ENCODE results near the gene DMBX1.

DMBX1 gene

DNA sequence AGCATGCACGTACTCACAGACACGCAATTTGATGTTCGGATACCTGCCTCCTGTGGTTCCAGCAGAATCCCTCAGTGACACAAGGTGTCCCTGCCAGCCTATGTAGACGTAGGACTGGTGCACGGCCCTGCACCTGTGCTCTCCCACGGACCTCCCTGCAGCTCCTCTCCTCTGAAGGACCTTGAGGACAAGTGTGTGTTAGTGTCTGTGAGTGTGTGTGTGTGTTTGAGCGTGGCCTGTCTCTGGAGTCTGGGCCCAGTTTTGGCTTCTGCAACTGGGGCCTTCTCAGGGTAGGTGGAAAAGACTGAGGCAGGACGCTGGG lies 22.5 kb upstream of the DMBX1 start (continued):
- TF ChIP-seq PATZ1 (CRISPR knock-in tag; IDR thresholded peaks at IDR 0.05; ENCODE audit: borderline replicate concordance) (no peak), ISL1 (CRISPR knock-in tag; IDR thresholded peaks at IDR 0.05) (no peak), GLIS3 (CRISPR knock-in tag; IDR thresholded peaks at IDR 0.05) (no peak), ZFP30 (CRISPR knock-in tag; IDR thresholded peaks at IDR 0.05) (no peak), ZFP3 (CRISPR knock-in tag; IDR thresholded peaks at IDR 0.05) (no peak), ZNF8 (CRISPR knock-in tag; IDR thresholded peaks at IDR 0.05) (no peak)

GRCh38 chr1:46469881-46470280 lies 19.8 kb upstream of the DMBX1 start:
- no peak for TF ChIP-seq TCF4 (CRISPR knock-in tag; IDR thresholded peaks at IDR 0.05; ENCODE audit: borderline replicate concordance)
- TF ChIP-seq, protein P1, sequence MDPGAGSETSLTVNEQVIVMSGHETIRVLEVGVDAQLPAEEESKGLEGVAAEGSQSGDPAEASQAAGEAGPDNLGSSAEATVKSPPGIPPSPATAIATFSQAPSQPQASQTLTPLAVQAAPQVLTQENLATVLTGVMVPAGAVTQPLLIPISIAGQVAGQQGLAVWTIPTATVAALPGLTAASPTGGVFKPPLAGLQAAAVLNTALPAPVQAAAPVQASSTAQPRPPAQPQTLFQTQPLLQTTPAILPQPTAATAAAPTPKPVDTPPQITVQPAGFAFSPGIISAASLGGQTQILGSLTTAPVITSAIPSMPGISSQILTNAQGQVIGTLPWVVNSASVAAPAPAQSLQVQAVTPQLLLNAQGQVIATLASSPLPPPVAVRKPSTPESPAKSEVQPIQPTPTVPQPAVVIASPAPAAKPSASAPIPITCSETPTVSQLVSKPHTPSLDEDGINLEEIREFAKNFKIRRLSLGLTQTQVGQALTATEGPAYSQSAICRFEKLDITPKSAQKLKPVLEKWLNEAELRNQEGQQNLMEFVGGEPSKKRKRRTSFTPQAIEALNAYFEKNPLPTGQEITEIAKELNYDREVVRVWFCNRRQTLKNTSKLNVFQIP (CRISPR knock-in tag; IDR thresholded peaks at IDR 0.05; ENCODE audit: borderline replicate concordance, low read depth): no peak
- TF ChIP-seq GLIS3 (CRISPR knock-in tag; IDR thresholded peaks at IDR 0.05): no peak
- TF ChIP-seq ZNF8 (CRISPR knock-in tag; IDR thresholded peaks at IDR 0.05): no peak
- no peak for TF ChIP-seq ARNTL (CRISPR knock-in tag; IDR thresholded peaks at IDR 0.05; ENCODE audit: borderline replicate concordance, low read depth)
- ATAC-seq: no peak

DNA sequence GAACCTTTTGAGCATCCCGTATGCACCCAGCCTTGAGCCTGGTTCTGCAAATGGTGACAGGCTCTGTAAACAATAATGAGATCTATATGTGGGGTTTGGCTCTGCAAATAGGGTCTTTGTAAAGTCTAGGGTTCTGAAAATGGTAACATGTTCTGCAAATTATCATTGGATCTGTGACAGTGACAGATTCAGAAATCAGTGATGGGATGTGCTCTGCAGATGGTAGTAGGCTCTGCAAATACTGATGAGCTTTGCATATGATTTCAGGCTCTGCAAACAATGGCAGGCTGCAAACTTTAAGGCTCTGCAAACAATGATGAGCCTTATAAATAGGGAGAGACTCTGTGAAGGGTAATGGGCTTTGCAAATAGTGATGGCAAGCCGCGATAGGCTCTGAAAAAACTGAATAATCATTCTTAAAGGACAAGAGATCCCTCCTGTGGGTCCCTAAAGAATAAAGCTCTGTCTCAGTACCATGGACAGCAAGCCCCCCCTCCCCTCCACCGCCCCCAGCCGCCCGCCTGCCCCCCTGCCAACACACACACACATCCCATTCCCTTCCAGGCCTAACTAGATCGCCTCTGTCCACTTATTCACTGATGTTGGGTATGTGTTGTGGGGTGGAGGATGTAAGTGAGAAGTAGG lies 17.7 kb upstream of the DMBX1 start:
- no peak for TF ChIP-seq GLIS3 (CRISPR knock-in tag; IDR thresholded peaks at IDR 0.05)
- TF ChIP-seq ZFP30 (CRISPR knock-in tag; IDR thresholded peaks at IDR 0.05): no peak
- no peak for TF ChIP-seq BACH2 (CRISPR knock-in tag; IDR thresholded peaks at IDR 0.05; ENCODE audit: borderline replicate concordance)
- TF ChIP-seq CSDC2 (CRISPR knock-in tag; IDR thresholded peaks at IDR 0.05): no peak
- no peak for TF ChIP-seq CREB5 (CRISPR knock-in tag; IDR thresholded peaks at IDR 0.05; ENCODE audit: low read depth)
- no peak for TF ChIP-seq RARB (CRISPR knock-in tag; IDR thresholded peaks at IDR 0.05)
- no peak for TF ChIP-seq TSHZ2 (CRISPR knock-in tag; IDR thresholded peaks at IDR 0.05)
- no peak for TF ChIP-seq ZNF8 (CRISPR knock-in tag; IDR thresholded peaks at IDR 0.05)
- TF ChIP-seq ZC3H10 (CRISPR knock-in tag; IDR thresholded peaks at IDR 0.05): no peak
- TF ChIP-seq, protein P1 (CRISPR knock-in tag; IDR thresholded peaks at IDR 0.05; ENCODE audit: borderline replicate concordance, low read depth): no peak
- TF ChIP-seq TCF4 (CRISPR knock-in tag; IDR thresholded peaks at IDR 0.05; ENCODE audit: borderline replicate concordance): no peak
- TF ChIP-seq OSR1 (CRISPR knock-in tag; IDR thresholded peaks at IDR 0.05): no peak
- no peak for TF ChIP-seq CSRNP3 (CRISPR knock-in tag; IDR thresholded peaks at IDR 0.05)
- no peak for TF ChIP-seq ESRRG (CRISPR knock-in tag; IDR thresholded peaks at IDR 0.05)
- no peak for ATAC-seq

Data from SK-N-SH treated with all-trans-retinoic acid at 6 μM for 48 hours (cell line).